ENCODE results near the gene SARS1.

The SARS1 gene

DNA sequence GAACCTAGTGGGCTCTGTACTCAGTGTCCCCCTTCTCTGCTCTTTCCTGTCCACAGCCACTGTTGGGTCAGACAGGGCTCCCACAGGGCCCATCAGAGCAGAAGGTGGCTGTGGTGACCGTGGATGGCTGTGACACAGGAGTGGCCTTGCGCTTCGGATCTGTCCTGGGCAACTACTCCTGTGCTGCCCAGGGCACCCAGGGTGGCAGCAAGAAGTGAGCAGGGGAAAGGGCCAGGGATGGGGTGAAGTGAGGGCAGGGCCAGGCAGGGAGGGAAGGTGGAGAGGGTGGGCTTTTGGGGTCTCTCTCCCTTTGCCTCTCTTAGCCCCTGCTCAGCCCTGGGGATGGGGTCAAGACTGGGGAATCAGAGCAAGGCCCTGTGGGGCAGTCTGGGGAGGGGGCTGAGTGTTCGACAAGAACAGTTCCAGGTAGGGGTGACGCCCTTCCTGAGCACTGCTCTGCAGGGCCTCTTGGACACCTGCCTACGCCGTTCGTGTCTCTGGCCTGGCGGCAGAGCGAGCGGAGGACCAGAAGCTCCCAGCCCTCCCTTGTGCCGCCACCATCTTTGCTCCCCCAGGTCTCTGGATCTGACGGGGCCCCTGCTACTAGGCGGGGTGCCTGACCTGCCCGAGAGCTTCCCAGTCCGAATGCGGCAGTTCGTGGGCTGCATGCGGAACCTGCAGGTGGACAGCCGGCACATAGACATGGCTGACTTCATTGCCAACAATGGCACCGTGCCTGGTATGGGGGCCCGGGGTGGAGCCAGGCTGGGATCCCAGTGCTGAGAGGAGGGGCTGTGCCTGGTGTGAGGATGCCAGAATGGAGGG is 48.7 kb downstream of the SARS1 start:
- no peak for DNase-seq (ENCODE audit: low read depth)

- DNase-seq (ENCODE audit: low read depth): no peak
Measured at GRCh38 chr1:109263234-109263596, 49.5 kb downstream of the SARS1 start.

GRCh38 chr1:109263597-109264378 is 50.1 kb downstream of the SARS1 start:
- DNase-seq (ENCODE audit: low read depth): peak; percentile 64

DNA sequence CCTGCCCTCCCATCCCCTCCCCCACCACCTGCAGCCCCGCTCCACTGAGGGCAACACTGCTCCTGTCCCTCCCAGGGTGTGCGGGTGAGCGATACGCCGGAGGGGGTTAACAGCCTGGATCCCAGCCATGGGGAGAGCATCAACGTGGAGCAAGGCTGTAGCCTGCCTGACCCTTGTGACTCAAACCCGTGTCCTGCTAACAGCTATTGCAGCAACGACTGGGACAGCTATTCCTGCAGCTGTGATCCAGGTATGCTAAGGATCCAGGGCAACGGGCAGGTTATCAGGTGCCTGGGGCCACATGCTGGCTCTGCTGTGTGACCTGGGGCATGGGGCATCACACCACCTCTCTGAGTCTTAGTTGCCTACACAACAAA is 50.6 kb downstream of the SARS1 start:
- no peak for DNase-seq (ENCODE audit: low read depth)

DNA sequence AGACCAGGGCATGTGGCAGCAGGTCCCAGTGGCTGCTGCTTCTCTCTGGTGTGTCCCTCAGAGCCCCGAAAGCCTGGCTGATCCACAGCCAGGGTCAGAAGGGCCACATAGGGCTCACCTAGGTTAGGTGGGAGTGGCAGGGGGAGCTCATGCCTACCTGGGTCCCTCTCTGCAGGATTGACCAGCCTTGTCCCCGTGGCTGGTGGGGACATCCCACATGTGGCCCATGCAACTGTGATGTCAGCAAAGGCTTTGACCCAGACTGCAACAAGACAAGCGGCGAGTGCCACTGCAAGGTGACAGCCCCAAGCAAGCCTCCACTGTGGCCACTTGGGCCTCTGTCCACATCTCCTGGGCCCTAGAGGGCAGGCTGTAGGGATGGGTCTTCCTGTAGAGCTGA is 51.3 kb downstream of the SARS1 start:
- no peak for DNase-seq (ENCODE audit: low read depth)

DNA sequence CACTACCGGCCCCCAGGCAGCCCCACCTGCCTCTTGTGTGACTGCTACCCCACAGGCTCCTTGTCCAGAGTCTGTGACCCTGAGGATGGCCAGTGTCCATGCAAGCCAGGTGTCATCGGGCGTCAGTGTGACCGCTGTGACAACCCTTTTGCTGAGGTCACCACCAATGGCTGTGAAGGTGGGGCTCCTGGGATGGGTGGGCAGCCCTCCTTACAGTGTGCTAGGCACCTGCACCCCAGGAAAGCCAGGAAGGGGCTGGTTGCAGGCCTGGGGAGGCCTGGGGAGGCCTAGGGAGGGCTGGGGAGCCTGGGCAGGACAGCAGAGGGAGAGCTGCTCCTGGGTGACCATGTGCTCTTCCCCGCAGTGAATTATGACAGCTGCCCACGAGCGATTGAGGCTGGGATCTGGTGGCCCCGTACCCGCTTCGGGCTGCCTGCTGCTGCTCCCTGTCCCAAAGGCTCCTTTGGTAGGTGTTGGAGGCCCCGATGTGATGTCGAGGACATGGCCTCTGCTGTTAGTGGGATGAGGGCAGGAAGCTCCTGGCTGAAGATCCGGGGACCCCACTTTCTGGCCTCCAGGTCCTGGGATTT is 52.1 kb downstream of the SARS1 start:
- no peak for DNase-seq (ENCODE audit: low read depth)

DNA sequence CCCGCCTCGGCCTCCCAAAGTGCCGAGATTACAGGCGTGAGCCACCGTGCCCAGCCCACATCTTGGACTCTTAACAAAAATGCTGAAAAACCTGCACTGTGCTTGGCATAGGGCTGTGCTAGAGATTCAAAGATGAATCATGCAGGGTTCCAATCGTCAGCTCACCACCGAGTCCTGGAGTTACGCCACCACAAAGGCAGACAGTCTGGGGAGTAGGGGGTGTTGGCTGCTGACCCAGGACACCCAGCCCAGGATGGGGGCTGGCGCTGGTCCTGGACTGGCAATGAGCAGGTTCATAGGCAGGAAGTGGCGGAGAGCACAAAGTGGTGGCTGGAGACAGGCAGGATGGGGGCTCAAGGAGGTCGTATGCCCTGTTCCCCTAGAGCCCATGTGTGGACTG is 53.2 kb downstream of the SARS1 start:
- no peak for DNase-seq (ENCODE audit: low read depth)

GRCh38 chr1:109267743-109268300 is 54.1 kb downstream of the SARS1 start:
- no peak for DNase-seq (ENCODE audit: low read depth)

- no peak for DNase-seq (ENCODE audit: low read depth)
Measured at GRCh38 chr1:109268431-109269211, 54.9 kb downstream of the SARS1 start.

DNA sequence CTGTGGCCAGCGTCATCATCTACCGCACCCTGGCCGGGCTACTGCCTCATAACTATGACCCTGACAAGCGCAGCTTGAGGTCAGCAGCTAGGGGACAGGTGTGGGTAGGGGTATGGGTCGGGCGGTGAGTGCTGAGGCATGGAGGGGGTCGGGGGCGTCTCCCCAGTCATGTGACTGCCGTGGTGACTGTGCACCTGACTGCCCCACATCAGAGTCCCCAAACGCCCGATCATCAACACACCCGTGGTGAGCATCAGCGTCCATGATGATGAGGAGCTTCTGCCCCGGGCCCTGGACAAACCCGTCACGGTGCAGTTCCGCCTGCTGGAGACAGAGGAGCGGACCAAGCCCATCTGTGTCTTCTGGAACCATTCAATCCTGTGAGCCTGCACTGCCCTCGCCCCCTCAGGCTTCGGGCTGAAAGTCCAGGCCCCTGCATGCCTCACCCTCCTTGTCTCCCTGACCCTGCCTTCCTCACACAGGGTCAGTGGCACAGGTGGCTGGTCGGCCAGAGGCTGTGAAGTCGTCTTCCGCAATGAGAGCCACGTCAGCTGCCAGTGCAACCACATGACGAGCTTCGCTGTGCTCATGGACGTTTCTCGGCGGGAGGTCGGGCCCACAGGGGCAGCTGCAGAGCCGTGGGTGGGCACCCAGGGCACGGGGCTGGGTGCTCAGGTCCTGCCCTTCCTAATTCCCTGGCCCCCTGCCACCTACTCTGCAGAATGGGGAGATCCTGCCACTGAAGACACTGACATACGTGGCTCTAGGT is 55.7 kb downstream of the SARS1 start:
- DNase-seq (ENCODE audit: low read depth): no peak

DNA sequence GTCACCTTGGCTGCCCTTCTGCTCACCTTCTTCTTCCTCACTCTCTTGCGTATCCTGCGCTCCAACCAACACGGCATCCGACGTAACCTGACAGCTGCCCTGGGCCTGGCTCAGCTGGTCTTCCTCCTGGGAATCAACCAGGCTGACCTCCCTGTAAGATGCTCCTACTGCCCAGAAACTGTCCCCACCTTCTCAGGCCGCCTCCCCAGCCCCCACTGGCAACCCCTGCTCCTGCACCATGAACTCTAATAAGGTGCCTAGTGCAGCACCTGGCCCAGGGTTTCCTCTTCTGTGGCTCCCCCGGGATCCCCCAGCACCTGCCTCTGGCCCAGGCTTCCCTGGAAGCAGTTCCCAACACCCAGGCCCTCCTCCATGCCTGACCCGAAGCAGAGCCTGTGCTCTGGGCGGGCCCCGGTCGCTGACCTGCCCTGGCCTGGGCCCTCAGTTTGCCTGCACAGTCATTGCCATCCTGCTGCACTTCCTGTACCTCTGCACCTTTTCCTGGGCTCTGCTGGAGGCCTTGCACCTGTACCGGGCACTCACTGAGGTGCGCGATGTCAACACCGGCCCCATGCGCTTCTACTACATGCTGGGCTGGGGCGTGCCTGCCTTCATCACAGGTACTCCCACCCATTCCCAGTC is 56.4 kb downstream of the SARS1 start:
- DNase-seq (ENCODE audit: low read depth): no peak

- no peak for DNase-seq (ENCODE audit: low read depth)
Measured at GRCh38 chr1:109270623-109271317, 57.1 kb downstream of the SARS1 start.

DNA sequence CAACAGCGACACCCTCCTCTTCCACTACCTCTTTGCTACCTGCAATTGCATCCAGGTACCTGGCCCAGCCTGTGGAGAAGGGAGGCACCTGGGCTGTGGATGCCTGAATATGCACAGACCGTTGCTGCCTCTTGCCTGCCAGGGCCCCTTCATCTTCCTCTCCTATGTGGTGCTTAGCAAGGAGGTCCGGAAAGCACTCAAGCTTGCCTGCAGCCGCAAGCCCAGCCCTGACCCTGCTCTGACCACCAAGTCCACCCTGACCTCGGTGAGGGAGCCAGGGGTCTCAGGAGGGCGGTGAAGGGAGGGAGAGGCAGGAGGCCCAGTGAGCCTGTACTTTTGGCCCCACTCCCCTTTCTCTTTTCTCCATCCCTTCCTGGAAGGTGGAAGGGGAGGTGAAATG is 57.7 kb downstream of the SARS1 start:
- no peak for DNase-seq (ENCODE audit: low read depth)

GRCh38 chr1:109272021-109272799 is 58.5 kb downstream of the SARS1 start:
- DNase-seq (ENCODE audit: low read depth): no peak

GRCh38 chr1:109272831-109273547 is 59.3 kb downstream of the SARS1 start:
- DNase-seq (ENCODE audit: low read depth): no peak

GRCh38 chr1:109273570-109274288 is 60.0 kb downstream of the SARS1 start:
- no peak for DNase-seq (ENCODE audit: low read depth)

DNA sequence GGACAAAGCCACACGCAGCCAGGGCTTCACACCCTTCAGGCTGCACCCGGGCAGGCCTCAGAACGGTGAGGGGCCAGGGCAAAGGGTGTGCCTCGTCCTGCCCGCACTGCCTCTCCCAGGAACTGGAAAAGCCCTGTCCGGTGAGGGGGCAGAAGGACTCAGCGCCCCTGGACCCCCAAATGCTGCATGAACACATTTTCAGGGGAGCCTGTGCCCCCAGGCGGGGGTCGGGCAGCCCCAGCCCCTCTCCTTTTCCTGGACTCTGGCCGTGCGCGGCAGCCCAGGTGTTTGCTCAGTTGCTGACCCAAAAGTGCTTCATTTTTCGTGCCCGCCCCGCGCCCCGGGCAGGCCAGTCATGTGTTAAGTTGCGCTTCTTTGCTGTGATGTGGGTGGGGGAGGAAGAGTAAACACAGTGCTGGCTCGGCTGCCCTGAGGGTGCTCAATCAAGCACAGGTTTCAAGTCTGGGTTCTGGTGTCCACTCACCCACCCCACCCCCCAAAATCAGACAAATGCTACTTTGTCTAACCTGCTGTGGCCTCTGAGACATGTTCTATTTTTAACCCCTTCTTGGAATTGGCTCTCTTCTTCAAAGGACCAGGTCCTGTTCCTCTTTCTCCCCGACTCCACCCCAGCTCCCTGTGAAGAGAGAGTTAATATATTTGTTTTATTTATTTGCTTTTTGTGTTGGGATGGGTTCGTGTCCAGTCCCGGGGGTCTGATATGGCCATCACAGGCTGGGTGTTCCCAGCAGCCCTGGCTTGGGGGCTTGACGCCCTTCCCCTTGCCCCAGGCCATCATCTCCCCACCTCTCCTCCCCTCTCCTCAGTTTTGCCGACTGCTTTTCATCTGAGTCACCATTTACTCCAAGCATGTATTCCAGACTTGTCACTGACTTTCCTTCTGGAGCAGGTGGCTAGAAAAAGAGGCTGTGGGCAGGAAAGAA is 61.1 kb downstream of the SARS1 start:
- DNase-seq (ENCODE audit: low read depth): no peak

All from activated T-helper 9 cell treated with anti-CD3 and anti-CD28 coated beads, Interleukin-2, amount 50 U/mL, for 16 hours (primary cell).